Measurements from ENCODE around the gene SDR9C7. TPM values are rescaled to one million over a fixed set of nuclear protein-coding genes. Genes with fewer than 3 reads are reported as not detected.
"Not testable (repeated sequence)": the region's sequence is repeated elsewhere in the genome, so short reads cannot be mapped to it uniquely, and the experiment has no call there.

Gene SDR9C7
- total RNA-seq, 1 donor from 2014 or later, result not detected

DNA sequence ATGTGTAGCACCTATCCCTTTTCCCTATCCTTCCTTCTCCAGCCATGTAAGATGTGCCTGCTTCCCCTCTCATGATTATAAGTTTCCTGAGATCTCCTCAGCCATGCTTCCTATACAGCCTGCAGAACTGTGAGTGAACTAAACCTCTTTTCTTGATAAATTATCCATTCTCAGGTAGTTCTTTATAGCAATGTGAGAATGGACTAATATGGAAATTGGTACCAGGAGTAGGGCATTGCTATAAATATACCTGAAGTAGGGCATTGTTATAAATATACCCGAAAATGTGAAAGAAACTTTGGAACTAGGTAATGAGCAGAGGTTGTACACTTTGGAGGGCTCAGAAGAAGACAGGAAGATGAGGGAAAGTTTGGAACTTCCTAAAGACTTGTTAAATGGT, 48.9 kb downstream of the SDR9C7 start:
- TF ChIP-seq, protein P1, sequence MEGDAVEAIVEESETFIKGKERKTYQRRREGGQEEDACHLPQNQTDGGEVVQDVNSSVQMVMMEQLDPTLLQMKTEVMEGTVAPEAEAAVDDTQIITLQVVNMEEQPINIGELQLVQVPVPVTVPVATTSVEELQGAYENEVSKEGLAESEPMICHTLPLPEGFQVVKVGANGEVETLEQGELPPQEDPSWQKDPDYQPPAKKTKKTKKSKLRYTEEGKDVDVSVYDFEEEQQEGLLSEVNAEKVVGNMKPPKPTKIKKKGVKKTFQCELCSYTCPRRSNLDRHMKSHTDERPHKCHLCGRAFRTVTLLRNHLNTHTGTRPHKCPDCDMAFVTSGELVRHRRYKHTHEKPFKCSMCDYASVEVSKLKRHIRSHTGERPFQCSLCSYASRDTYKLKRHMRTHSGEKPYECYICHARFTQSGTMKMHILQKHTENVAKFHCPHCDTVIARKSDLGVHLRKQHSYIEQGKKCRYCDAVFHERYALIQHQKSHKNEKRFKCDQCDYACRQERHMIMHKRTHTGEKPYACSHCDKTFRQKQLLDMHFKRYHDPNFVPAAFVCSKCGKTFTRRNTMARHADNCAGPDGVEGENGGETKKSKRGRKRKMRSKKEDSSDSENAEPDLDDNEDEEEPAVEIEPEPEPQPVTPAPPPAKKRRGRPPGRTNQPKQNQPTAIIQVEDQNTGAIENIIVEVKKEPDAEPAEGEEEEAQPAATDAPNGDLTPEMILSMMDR (IDR thresholded peaks at IDR 0.05), result no peak
- Mint-ChIP-seq H3K27me3 (ENCODE audit: unreplicated experiment) (peaks cover 36% of the 10 kb centered on the region), H3K4me3 (ENCODE audit: unreplicated experiment) (no peak overlapping the region), H3K27ac (ENCODE audit: unreplicated experiment) (no peak overlapping the region), H3K4me1 (ENCODE audit: unreplicated experiment) (no peaks in the 10 kb centered on the region), H3K36me3 (ENCODE audit: unreplicated experiment) (no peaks in the 10 kb centered on the region), H3K9me3 (ENCODE audit: unreplicated experiment) (peaks cover 8% of the 10 kb centered on the region)
- no peak for DNase-seq (ENCODE audit: extremely low spot score, unreplicated experiment)

DNA sequence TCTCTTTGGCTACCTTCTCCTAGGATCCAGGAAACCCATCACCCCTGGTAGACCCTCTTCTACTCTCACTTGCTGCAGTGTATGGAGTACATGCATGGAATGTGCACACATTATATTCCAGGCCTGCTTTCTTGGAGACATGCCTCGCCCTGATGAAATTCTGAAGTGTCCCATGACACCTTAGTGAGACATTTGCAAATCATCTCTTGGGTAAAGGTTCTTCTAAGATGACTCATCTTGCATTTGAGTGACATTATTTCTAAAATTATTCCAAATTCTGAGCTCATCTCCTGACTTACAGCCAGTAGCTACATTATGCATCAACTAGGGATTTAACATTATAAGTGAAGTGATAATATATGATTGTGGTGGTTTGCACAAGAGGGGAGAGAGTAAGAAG, 49.8 kb downstream of the SDR9C7 start:
- H3K27me3 Mint-ChIP-seq (ENCODE audit: unreplicated experiment), result peaks cover 32% of the 10 kb centered on the region
- TF ChIP-seq, protein P1 (IDR thresholded peaks at IDR 0.05), result no peak
- H3K4me1 Mint-ChIP-seq (ENCODE audit: unreplicated experiment), result no peaks in the 10 kb centered on the region
- no peaks in the 10 kb centered on the region for H3K36me3 Mint-ChIP-seq (ENCODE audit: unreplicated experiment)
- no peak for DNase-seq (ENCODE audit: extremely low spot score, unreplicated experiment)
- no peak overlapping the region for H3K27ac Mint-ChIP-seq (ENCODE audit: unreplicated experiment)
- H3K4me3 Mint-ChIP-seq (ENCODE audit: unreplicated experiment), result no peak overlapping the region
- H3K9me3 Mint-ChIP-seq (ENCODE audit: unreplicated experiment), result peaks cover 8% of the 10 kb centered on the region

DNA sequence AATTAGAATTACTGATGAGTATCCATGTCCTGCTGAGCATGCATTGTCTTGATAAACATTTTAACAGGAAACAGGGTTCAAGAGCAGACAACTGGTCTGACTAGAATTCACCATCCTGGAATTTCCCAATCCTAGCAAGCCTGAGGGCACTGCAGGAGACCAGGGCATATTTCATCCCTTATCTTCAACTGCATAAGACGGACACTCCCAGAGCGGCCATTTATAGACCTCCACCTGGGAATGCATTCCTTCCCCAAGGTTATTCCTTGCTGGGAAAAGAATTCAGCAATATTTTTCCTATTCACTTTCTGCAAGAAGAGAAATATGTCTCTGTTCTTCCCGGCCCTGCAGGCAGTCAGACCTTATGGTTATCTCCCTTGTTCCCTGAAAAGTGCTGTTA, 51.8 kb downstream of the SDR9C7 start:
- H3K27me3 Mint-ChIP-seq (ENCODE audit: unreplicated experiment), result peaks cover 18% of the 10 kb centered on the region
- not testable (repeated sequence) for H3K27ac Mint-ChIP-seq (ENCODE audit: unreplicated experiment); H3K9me3 Mint-ChIP-seq (ENCODE audit: unreplicated experiment); H3K36me3 Mint-ChIP-seq (ENCODE audit: unreplicated experiment); H3K4me1 Mint-ChIP-seq (ENCODE audit: unreplicated experiment); H3K4me3 Mint-ChIP-seq (ENCODE audit: unreplicated experiment); DNase-seq (ENCODE audit: extremely low spot score, unreplicated experiment)

DNA sequence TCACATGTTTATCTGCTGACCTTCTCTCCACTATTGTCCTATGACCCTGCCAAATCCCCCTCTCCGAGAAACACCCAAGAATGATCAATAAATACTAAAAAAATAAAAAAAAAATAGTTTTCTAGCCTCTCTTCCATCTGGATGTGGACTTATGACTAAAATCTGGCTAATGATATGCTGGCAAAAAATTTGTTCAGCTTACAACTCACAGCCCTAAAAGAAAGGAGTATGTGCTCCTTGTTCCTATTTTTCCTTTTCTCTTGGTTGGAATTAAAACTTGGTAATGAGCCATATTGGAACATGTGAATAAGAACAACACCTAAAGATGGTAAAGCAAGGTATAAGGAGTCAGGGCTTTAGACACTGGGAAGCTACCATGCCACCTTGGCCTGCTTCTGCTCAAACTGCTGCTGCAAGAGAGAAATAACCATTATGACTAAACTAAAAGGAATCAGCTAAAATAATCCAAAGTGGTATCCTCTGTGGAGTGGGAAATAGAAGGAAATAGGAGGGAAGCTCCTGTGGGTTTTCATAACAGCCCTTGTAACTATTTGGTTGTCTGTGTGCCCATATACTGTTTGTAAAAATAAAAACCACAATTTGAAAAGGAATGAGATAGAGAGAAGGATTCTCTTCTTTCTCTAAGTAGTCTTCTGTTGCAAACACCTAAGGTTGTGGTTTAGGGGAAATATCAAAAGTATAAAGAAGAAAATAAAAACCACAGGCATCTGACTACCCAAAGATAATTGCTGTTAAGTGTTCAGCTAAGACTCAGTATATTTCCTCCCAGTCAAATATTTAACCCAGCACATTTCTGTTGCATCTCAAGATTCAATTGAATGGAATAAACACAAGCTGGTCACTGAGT, 53.8 kb downstream of the SDR9C7 start:
- Mint-ChIP-seq H3K4me3 (ENCODE audit: unreplicated experiment) (no peak overlapping the region), H3K4me1 (ENCODE audit: unreplicated experiment) (no peaks in the 10 kb centered on the region), H3K27ac (ENCODE audit: unreplicated experiment) (no peak overlapping the region), H3K27me3 (ENCODE audit: unreplicated experiment) (peaks cover 27% of the 10 kb centered on the region), H3K36me3 (ENCODE audit: unreplicated experiment) (no peaks in the 10 kb centered on the region), H3K9me3 (ENCODE audit: unreplicated experiment) (peaks cover 8% of the 10 kb centered on the region)
- DNase-seq (ENCODE audit: extremely low spot score, unreplicated experiment), result no peak
- TF ChIP-seq, protein P1 (IDR thresholded peaks at IDR 0.05), result no peak

DNA sequence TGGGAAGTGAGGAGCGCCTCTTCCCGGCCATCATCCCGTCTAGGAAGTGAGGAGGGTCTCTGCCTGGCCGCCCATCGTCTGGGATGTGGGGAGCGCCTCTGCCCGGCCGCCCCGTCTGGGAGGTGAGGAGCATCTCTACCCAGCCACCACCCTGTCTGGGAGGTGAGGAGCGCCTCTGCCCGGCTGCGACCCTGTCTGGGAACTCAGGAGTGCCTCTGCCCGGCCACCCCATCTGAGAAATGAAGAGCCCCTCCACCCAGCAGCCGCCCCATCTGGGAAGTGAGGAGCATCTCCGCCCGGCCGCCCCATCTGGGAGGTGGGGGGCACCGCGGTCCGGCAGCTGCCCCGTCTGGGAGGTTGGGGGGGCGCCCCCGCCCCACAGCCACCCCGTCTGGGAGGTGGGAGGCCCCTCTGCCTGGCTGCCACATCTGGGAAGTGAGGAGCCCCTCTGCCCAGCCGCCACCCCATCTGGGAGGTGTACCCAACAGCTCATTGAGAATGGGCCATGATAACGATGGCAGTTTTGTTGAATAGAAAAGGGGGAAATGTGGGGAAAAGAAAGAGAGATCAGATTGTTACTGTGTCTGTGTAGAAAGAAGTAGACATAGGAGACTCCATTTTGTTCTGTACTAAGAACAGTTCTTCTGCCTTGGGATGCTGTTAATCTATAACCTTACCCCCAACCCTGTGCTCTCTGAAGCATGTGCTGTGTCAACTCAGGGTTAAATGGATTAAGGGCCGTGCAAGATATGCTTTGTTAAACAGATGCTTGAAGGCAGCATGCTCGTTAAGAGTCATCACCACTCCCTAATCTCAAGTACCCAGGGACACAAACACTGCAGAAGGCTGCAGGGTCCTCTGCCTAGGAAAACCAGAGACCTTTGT, 54.7 kb downstream of the SDR9C7 start:
- not testable (repeated sequence) for H3K27ac Mint-ChIP-seq (ENCODE audit: unreplicated experiment); H3K36me3 Mint-ChIP-seq (ENCODE audit: unreplicated experiment); H3K4me3 Mint-ChIP-seq (ENCODE audit: unreplicated experiment); DNase-seq (ENCODE audit: extremely low spot score, unreplicated experiment); H3K4me1 Mint-ChIP-seq (ENCODE audit: unreplicated experiment); H3K9me3 Mint-ChIP-seq (ENCODE audit: unreplicated experiment)
- peaks cover 34% of the 10 kb centered on the region for H3K27me3 Mint-ChIP-seq (ENCODE audit: unreplicated experiment)

DNA sequence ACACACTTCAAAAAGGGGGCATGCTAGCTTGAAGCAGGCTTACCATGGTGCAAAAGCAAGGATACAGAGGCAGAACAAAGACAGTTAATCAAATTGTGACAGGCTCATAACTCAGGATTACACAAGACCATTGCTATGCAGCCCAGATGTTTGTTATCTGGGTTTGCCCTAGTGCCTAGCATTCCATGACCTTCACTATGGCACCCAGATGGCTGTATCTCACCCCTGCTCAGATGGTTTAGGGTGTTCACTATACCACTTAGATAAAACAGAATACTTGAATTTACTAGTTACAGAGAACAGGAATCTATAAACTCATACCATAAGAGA, 56.2 kb downstream of the SDR9C7 start:
- no peak for DNase-seq (ENCODE audit: extremely low spot score, unreplicated experiment)
- no peaks in the 10 kb centered on the region for H3K4me1 Mint-ChIP-seq (ENCODE audit: unreplicated experiment)
- TF ChIP-seq, protein P1 (IDR thresholded peaks at IDR 0.05), result no peak
- no peaks in the 10 kb centered on the region for H3K36me3 Mint-ChIP-seq (ENCODE audit: unreplicated experiment)
- no peak overlapping the region for H3K27ac Mint-ChIP-seq (ENCODE audit: unreplicated experiment)
- peaks cover 8% of the 10 kb centered on the region for H3K9me3 Mint-ChIP-seq (ENCODE audit: unreplicated experiment)
- peaks cover 35% of the 10 kb centered on the region for H3K27me3 Mint-ChIP-seq (ENCODE audit: unreplicated experiment)
- no peak overlapping the region for H3K4me3 Mint-ChIP-seq (ENCODE audit: unreplicated experiment)

Measured in osteocyte (in vitro differentiated cells).